Left renal pelvis (tissue), 4 donors: ENCODE data around the gene LSS. TPM values are rescaled to one million over a fixed set of nuclear protein-coding genes. Genes with fewer than 3 reads are reported as not detected.
"Not testable (repeated sequence)": the region's sequence is repeated elsewhere in the genome, so short reads cannot be mapped to it uniquely, and the experiment has no call there.

Experiments
- DNase-seq, 4 donors: peaks; one replicate each; pipeline ENCODE4 v3.0.0-alpha.2; 2013; ENCODE audit warnings: low read depth in 4 of 4, low spot score in 3 of 4
- polyA plus RNA-seq, 4 donors: library from polyadenylated mRNA; unstranded; fragments of 120-200 nt; gene quantifications; one replicate each; pipeline ENCODE4 v1.2.1, GENCODE V29; 2013; ENCODE audit not compliant: insufficient read length in 4 of 4

LSS gene
- polyA plus RNA-seq, 4 donors = 25.9 to 54.0 (median 32.2) TPM

DNA sequence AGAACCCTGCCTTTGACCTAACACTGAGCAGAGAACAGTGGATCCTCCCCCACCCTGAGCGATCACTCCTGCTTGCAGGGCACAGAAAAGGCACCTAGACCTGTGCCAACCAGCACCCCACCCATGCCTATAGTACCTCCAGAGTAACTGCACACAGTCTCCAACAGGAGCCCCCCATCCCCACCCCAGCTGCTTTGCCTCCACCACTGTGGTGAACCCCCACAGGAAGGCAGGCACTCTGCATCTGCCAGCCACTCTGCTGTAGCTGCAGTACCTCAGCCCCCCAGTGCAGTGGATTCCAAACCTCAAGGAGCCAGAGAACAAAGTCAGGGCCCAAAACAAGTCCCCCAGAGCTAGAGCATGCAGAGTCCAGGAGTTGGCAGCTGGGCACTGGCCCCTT, 55.0 kb downstream of the LSS start:
- DNase-seq = no peak

GRCh38 chr21:46172863-46173528, 55.6 kb downstream of the LSS start:
- no peak for DNase-seq

- no peak for DNase-seq
These were observed 56.3 kb downstream of the LSS start for GRCh38 chr21:46171996-46172862.

- no peak for DNase-seq
These were observed 57.0 kb downstream of the LSS start for GRCh38 chr21:46171585-46171984.

GRCh38 chr21:46170436-46171193, 58.0 kb downstream of the LSS start:
- not testable (repeated sequence) for DNase-seq

GRCh38 chr21:46168659-46169386, 59.8 kb downstream of the LSS start:
- no peak for DNase-seq

DNA sequence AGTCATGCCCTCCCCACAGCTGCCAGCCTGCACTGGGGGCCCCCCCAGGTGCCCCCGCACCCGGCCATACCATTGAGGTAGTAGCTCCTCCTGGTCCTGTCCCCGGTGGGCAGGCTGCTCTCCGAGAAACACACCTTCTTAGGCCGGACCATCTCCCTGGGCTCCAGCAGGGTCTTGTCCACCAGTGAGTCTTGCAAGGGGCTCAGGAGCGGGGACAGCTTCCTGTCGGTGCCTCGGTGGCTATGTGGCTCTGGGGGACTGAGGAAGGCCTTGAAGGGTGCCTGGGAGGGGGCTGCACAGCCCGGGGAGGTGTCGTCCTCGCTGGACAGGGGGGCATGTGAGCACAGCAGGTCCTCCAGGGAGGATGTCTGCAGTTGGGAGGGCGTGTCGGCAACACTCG, 60.3 kb downstream of the LSS start:
- no peak for DNase-seq

GRCh38 chr21:46165098-46165497, 63.5 kb downstream of the LSS start:
- DNase-seq = no peak

DNA sequence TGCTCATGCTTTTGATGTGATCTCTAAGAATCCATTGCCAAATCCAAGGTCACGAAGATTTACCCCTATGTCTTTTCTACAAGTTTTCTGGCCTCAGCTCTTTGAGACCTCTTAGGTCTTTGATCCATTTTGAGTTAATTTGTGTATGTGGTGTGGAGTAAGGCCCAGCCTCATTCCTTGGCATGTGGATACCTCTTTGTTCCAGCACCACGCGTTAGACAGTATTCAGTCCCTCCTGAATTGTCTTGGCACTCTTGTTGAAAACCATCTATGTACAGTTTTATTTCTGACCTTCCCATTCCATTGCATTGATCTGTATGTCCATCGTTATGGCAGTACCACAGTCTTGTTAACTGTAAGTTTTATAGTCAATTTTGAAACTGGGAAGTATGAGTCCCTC, 65.2 kb downstream of the LSS start:
- no peak for DNase-seq

- DNase-seq = no peak
These were observed 66.7 kb downstream of the LSS start for GRCh38 chr21:46161633-46162592.

GRCh38 chr21:46160907-46161632, 67.5 kb downstream of the LSS start:
- no peak for DNase-seq

GRCh38 chr21:46160657-46160906, 68.0 kb downstream of the LSS start:
- DNase-seq = no peak

DNA sequence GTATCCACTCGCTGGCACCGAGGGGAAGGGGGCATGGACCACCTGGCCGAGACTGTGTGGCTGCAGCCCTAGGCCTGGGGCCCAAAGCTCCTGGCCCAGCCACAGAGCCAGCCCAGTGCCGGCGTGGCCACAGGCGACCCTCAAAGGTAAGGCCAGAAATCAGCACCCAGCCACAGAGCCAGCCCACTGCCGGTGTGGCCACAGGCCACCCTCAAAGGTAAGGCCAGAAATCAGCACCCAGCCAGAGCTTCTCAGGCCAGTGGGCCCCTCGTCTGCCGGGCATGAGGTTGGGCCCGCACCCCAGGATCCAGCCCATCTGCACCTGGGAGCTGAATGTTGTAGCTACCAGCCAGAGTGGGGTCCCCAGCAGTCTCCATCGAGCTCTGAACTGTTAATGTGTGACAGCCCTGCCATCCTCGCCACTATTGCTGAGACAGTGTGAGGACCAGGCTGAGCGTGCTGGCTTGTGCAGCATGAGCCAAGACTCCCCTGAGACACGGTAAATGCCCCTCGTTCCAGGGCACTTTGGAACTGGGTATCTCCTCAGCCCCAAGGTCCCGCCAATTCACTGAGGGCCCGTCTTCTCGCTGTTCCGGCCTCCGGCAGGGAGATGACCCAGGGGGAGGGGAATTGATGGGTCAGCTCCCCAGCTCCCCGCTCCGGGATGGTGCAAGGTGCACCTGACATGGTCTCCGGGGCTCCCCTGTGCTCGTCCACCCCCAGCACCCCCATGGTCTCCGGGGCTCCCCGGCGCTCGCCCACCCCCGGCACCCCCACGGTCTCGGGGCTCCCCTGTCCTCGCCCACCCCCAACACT, 68.5 kb downstream of the LSS start:
- DNase-seq = no peak

GRCh38 chr21:46159390-46159789, 69.2 kb downstream of the LSS start:
- no peak for DNase-seq

DNA sequence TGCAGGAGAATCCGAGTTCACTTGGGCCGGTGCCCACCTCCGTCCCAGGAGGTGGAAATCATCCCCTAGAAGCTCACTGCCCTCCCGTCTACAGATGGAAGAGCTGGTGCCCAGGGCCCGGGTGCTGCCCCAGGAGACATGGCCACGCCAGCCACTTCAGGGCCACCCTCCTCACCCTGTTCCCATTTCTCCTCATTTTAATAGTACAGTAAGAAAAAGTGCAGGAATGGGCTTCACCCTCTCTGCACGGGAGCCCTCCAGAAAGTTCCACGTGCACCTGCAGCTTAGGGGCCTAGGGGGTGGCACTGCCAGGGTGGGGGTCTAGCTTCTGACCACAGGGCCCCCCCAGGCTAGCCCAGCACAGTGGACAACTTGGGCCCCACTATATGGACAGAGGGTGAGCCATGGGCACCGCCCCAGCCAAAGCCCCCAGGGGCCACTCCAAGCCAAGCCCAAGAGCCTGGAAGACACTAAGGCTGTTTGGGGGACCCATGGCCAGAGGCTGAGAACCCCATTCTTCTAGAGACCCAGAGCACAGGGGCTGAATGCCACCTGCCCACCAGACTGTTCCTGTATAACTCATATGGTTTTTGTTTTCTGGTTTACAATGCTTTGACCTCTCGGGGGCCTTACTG, 69.8 kb downstream of the LSS start:
- DNase-seq = no peak

GRCh38 chr21:46157987-46158451, 70.6 kb downstream of the LSS start:
- DNase-seq = no peak

GRCh38 chr21:46157396-46157986, 71.1 kb downstream of the LSS start:
- DNase-seq = no peak
